Activated CD4-positive, alpha-beta T cell treated with anti-CD3 and anti-CD28 coated beads for 36 hours (primary cell): ENCODE data around the gene CDIPT. TPM values are rescaled to one million over a fixed set of nuclear protein-coding genes. Genes with fewer than 3 reads are reported as not detected.
"Not testable (repeated sequence)": the region's sequence is repeated elsewhere in the genome, so short reads cannot be mapped to it uniquely, and the experiment has no call there.

ENCODE experiments used
- ATAC-seq: fragments of 200-7000 bp; cut with Tn5 transposase; one replicate; pipeline ENCODE4 v1.10.0; 2021; ENCODE audit warnings: mild to moderate bottlenecking, moderate library complexity
- CTCF ChIA-PET: fragments of 350-600 bp; sonication (Branson Sonifier 250); formaldehyde crosslinking; loops from one replicate; lab custom pipeline; 2021; ENCODE audit warnings: antibody characterized with exemption; lab: Charles Lee
- POLR2A ChIA-PET: fragments of 350-600 bp; sonication (Branson Sonifier 250); formaldehyde crosslinking; loops from one replicate; lab custom pipeline; 2021; ENCODE audit warnings: antibody characterized with exemption, inconsistent platforms; lab: Charles Lee
- DNase-seq: peaks from one replicate; pipeline ENCODE4 v3.0.0-alpha.2; 2020
- H3K27ac Mint-ChIP-seq: one replicate; pipeline ENCODE4 v1.8.0; 2021; ENCODE audit warnings: mixed read lengths
- H3K27me3 Mint-ChIP-seq: one replicate; pipeline ENCODE4 v1.8.0; 2021; ENCODE audit warnings: mixed read lengths
- H3K36me3 Mint-ChIP-seq: one replicate; pipeline ENCODE4 v1.8.0; 2021; ENCODE audit warnings: low read depth, mixed read lengths
- H3K4me1 Mint-ChIP-seq: one replicate; pipeline ENCODE4 v1.8.0; 2021; ENCODE audit warnings: mixed read lengths
- H3K4me3 Mint-ChIP-seq: one replicate; pipeline ENCODE4 v1.8.0; 2021; ENCODE audit warnings: mild to moderate bottlenecking, moderate library complexity, mixed read lengths
- H3K9me3 Mint-ChIP-seq: one replicate; pipeline ENCODE4 v1.8.0; 2021; ENCODE audit warnings: low read depth, mixed read lengths
- intact Hi-C, 2 experiments: fragments of 100-400 bp; cut with DNase I in 1 of 2; cut with micrococcal nuclease in 1 of 2; formaldehyde crosslinking; loops; one replicate each; pipeline versions ENCODE4 v1.14.2 to v1.15.1; 2022 to 2024; cut with DNase I, micrococcal nuclease
- total RNA-seq, 2 experiments: library from RNA; stranded (reverse); gene quantifications; one replicate each; pipeline ENCODE4 v1.2.3, GENCODE V29; 2021

CDIPT gene
- total RNA-seq = 10 to 100 TPM; 35.1 to 50.0 TPM

DNA sequence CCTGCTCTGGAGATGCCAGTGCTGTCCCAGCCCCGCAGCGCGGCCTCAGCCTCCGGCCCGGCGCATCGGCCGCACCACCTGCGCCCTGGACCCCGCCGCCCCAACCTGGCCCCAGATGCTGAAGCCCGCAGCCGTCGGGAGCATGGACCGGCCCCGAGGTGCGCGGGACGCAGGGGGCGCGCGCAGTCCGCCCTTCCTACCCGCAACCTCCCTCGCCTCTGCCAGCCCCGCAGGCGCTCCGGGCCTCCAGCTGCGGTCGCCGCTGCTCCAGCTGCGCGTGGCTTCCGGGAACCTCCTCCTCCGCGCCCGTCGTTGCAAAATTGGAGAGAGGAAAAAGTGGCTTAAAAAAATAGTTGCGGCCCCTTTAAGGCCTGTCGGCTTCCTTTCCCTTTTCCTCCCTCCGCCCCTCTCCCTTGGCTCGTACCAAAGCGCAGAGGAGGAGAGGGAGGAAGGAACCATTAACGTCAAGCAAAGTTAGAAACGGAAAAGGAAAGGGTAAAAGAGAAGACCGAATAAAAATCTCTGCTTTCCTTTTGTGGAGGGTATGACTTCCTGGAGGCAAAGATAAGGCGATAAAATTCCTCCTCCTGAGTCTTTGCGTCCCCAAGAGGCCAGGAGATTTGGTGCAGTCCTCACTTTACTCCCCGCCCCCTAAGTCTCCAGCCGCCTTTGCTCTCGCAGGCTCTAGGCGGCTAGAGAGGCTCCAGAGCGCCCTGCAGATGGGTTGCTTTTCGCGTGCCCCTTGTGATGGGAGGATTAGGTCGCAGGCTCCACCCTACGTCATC, at the start of gene CDIPT:
Gene CDIPT, minus strand, starts transcription at position 343 of the 785 bp plus-strand sequence. CDS start 369 bp downstream, outside the sequence.
- no peaks in the 10 kb centered on the region for H3K27me3 Mint-ChIP-seq
- H3K36me3 Mint-ChIP-seq = peaks cover 16% of the 10 kb centered on the region
- H3K4me3 Mint-ChIP-seq = peak within 1 kb of the TSS; percentile 90

DNA sequence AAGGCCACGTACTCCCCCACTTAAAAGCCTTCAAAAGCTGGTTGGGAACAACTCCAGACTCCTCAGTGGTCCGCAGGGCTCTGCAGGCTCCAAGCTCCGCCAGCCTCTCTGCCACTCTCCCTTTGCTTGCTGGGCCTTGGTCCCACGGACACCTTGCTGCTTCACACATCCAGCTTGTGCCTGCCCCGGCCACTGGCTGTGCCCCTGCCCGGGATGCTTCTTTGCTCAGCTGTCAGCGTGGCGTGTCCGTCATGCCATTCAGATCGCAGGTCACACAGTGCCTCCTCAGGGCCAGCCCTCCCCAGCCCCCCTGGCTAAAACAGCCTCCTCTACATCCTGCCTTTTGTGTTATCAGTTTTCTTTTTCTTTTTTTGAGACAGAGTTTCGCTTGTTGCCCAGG, 49.1 kb upstream of the CDIPT start:
- ChIA-PET POLR2A (interaction anchor here (1.3 kb wide), 1 partner anchor 10 kb away, joined by 3 read pairs; no protein-coding TSS in a partner anchor), CTCF (no interaction called here)
- no peaks in the 10 kb centered on the region for H3K9me3 Mint-ChIP-seq

More for the DNA sequence above, at the start of gene CDIPT:
- peaks cover 18% of the 10 kb centered on the region for H3K4me1 Mint-ChIP-seq
- DNase-seq = peak; percentile 96
- intact Hi-C loops = loop anchor here (1.0 to 10.0 kb wide), 19 partner anchors 14 to 913 kb away; partner anchors contain the start of genes INO80E (in 2 of the 2), KCTD13 (in 2 of the 2), PAGR1 (in 2 of the 2) and ALDOA (in 1 of the 2)
- H3K9me3 Mint-ChIP-seq = no peaks in the 10 kb centered on the region
- peak; percentile 99 for ATAC-seq
- H3K27ac Mint-ChIP-seq = peak within 1 kb of the TSS; percentile 98
- ChIA-PET CTCF (interaction anchor here (0.6 to 2.6 kb wide), 10 partner anchors 9 to 941 kb away, joined by 3 to 12 read pairs (median 4); partner anchors contain the start of genes KCTD13 and TMEM219), POLR2A (interaction anchor here (0.5 to 1.5 kb wide), 3 partner anchors 14 to 66 kb away, joined by 3 to 4 read pairs (median 3); no protein-coding TSS in a partner anchor)

DNA sequence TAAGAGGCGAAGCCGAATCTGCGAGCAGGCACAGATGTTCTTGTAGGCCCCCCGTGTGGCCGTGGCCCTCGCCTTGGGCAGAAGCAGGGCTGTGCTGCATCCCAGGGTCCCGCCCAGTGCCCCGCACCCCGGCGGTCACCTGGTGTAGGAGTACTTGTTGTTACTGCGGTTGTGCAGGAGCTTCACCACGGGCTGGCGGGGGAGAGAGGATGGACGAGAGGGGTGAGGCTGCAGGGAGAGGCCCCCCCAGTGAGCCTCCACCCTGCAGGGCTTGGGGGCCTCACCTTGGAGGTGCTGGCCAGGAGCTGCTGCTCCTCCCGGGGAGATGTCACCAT, 48.6 kb upstream of the CDIPT start:
- no peaks in the 10 kb centered on the region for H3K9me3 Mint-ChIP-seq
- ATAC-seq = no peak
- no peak for DNase-seq

More for the DNA sequence above, 49.1 kb upstream of the CDIPT start:
- no peak overlapping the region for H3K27ac Mint-ChIP-seq
- no peak for DNase-seq
- H3K36me3 Mint-ChIP-seq = peaks cover 13% of the 10 kb centered on the region
- intact Hi-C loops = no loop called here
- H3K27me3 Mint-ChIP-seq = no peaks in the 10 kb centered on the region
- no peaks in the 10 kb centered on the region for H3K4me1 Mint-ChIP-seq
- no peak for ATAC-seq
- no peak overlapping the region for H3K4me3 Mint-ChIP-seq

DNA sequence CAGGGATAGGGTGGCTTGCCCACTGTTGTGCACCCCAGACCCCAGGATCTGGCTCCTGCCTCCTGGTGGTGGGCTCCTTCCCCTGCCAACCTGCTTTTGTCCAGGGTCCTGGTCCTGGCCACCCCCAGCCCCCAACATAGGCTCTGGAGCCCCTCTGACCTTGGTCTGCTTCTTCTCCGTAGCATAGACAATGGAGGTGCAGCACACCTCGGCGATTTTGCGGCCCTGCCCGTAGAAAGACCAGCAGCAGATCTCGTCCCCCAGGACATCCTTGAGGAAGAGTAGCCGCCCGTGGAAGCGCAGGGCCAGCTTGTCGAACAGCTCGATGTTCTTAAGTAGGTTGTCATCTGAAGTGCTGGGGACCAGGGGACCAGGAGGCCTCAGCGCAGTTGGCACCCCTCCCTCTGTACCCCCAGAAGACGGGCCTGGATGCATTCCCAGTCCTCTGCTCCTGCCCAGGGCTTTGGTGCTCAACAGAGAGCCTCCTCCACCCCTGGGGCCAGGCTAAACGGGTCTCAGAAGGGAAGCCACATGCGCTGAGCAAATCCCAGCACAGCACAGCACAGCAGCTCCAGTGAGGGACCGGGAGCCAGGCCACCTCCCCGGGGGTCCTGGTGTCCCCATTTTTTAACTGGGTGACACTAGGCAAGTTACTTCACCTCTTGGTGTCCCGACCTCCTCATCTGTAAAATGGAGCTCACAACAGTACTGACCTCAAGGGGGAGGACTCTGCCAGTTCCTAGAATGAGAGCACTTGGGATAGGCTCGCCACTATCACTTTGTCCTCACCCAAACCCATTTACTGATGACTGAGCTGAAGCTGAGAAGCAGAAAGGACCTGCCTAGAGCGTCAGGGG, 48.0 kb upstream of the CDIPT start:
- intact Hi-C loops = no loop called here
- H3K4me1 Mint-ChIP-seq = no peaks in the 10 kb centered on the region
- peaks cover 16% of the 10 kb centered on the region for H3K36me3 Mint-ChIP-seq
- DNase-seq (no peak), ATAC-seq (no peak)
- CTCF ChIA-PET = interaction anchor here (0.6 kb wide), 1 partner anchor 148 kb away, joined by 3 read pairs; no protein-coding TSS in a partner anchor
- no peak overlapping the region for H3K27ac Mint-ChIP-seq
- no peaks in the 10 kb centered on the region for H3K27me3 Mint-ChIP-seq
- no peaks in the 10 kb centered on the region for H3K9me3 Mint-ChIP-seq
- no peak overlapping the region for H3K4me3 Mint-ChIP-seq
- POLR2A ChIA-PET = no interaction called here

More for the DNA sequence above, 48.6 kb upstream of the CDIPT start:
- no peak overlapping the region for H3K4me3 Mint-ChIP-seq
- CTCF ChIA-PET = no interaction called here
- peaks cover 13% of the 10 kb centered on the region for H3K36me3 Mint-ChIP-seq
- no peaks in the 10 kb centered on the region for H3K27me3 Mint-ChIP-seq
- no peak overlapping the region for H3K27ac Mint-ChIP-seq
- H3K4me1 Mint-ChIP-seq = no peaks in the 10 kb centered on the region
- intact Hi-C loops = no loop called here
- POLR2A ChIA-PET = interaction anchor here (1.3 kb wide), 1 partner anchor 10 kb away, joined by 3 read pairs; no protein-coding TSS in a partner anchor

DNA sequence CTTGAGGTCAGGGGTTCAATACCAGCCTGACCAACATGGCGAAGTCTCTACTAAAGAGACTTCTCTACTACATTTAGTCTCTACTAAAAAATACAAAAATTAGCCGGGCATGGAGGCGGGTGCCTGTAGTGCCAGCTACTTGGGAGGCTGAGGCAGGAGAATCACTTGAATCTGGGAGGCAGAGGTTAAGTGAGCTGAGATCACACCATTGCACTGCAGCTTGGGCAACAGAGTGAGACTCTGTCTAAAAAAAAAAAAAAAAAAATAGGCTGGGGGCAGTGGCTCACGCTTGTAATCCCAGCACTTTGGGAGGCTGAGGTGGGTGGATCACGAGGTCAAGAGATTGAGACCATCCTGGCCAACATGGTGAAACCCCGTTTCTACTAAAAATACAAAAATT, 46.8 kb upstream of the CDIPT start:
- not testable (repeated sequence) for H3K4me1 Mint-ChIP-seq, H3K4me3 Mint-ChIP-seq

DNA sequence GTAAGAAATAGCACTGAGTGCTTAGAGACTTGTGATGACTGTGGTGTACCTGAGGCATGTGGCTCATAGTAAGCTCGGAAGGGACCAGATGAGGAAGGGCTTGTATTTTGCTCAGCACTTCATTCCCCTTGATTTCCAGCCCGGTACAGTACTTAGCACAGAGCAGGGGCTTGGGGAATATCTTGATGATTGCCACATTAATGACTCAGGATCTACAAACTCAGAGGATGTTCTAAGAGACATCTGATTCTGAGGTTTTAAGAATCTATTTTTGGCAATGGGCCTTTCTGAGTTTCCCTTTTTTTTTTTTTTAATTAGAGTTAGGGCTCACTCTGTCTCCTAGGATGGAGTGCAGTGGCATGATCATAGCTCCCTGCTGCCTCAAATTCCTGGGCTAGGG, 46.4 kb upstream of the CDIPT start:
- DNase-seq = no peak
- ATAC-seq = no peak
- no peaks in the 10 kb centered on the region for H3K4me1 Mint-ChIP-seq
- no peaks in the 10 kb centered on the region for H3K9me3 Mint-ChIP-seq
- intact Hi-C loops = no loop called here
- H3K36me3 Mint-ChIP-seq = peaks cover 16% of the 10 kb centered on the region
- H3K4me3 Mint-ChIP-seq = no peak overlapping the region
- H3K27me3 Mint-ChIP-seq = no peaks in the 10 kb centered on the region
- no peak overlapping the region for H3K27ac Mint-ChIP-seq
- ChIA-PET CTCF (interaction anchor here (1.0 kb wide), 1 partner anchor 19 kb away, joined by 4 read pairs; no protein-coding TSS in a partner anchor), POLR2A (no interaction called here)

More for the DNA sequence above, 46.8 kb upstream of the CDIPT start:
- ATAC-seq, POLR2A ChIA-PET, DNase-seq, H3K27me3 Mint-ChIP-seq, H3K9me3 Mint-ChIP-seq, intact Hi-C loops, H3K27ac Mint-ChIP-seq: not testable (repeated sequence)
- peaks cover 16% of the 10 kb centered on the region for H3K36me3 Mint-ChIP-seq
- CTCF ChIA-PET = interaction anchor here (1.0 kb wide), 1 partner anchor 19 kb away, joined by 4 read pairs; no protein-coding TSS in a partner anchor

GRCh38 chr16:29908719-29909220, 45.7 kb upstream of the CDIPT start:
- Mint-ChIP-seq H3K4me3 (no peak overlapping the region), H3K27me3 (no peaks in the 10 kb centered on the region), H3K27ac (no peak overlapping the region), H3K4me1 (no peaks in the 10 kb centered on the region), H3K9me3 (no peaks in the 10 kb centered on the region), H3K36me3 (peaks cover 13% of the 10 kb centered on the region)
- intact Hi-C loops = no loop called here
- ATAC-seq = no peak
- DNase-seq = no peak
- CTCF ChIA-PET = no interaction called here
- POLR2A ChIA-PET = no interaction called here

DNA sequence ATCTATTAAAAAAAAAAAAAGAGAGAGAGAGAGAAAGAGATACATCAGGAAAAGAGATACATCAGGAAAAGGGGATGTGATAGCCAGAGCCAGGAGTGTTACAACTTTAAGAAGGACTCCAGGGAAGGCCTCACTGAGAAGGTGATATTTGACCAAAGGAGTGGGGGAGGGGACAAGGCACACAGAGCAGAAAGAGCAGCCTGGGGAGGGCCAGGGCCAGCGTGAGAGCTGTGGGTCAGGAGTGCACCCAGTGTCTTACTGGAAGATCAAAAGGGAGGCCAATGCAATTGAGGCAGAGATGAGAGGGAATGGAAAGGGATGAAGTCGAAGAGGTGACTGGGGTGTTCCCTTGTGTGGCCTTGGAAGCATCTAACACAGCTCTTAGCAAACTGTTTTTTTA, 44.9 kb upstream of the CDIPT start:
- Mint-ChIP-seq H3K27me3 (no peaks in the 10 kb centered on the region), H3K9me3 (no peaks in the 10 kb centered on the region), H3K4me3 (no peak overlapping the region), H3K4me1 (peaks cover 3% of the 10 kb centered on the region), H3K36me3 (peaks cover 8% of the 10 kb centered on the region), H3K27ac (no peak overlapping the region)
- CTCF ChIA-PET = interaction anchor here (0.6 to 1.2 kb wide), 3 partner anchors 14 to 60 kb away, joined by 3 read pairs; no protein-coding TSS in a partner anchor
- DNase-seq (no peak), ATAC-seq (no peak)
- intact Hi-C loops = no loop called here
- POLR2A ChIA-PET = no interaction called here

DNA sequence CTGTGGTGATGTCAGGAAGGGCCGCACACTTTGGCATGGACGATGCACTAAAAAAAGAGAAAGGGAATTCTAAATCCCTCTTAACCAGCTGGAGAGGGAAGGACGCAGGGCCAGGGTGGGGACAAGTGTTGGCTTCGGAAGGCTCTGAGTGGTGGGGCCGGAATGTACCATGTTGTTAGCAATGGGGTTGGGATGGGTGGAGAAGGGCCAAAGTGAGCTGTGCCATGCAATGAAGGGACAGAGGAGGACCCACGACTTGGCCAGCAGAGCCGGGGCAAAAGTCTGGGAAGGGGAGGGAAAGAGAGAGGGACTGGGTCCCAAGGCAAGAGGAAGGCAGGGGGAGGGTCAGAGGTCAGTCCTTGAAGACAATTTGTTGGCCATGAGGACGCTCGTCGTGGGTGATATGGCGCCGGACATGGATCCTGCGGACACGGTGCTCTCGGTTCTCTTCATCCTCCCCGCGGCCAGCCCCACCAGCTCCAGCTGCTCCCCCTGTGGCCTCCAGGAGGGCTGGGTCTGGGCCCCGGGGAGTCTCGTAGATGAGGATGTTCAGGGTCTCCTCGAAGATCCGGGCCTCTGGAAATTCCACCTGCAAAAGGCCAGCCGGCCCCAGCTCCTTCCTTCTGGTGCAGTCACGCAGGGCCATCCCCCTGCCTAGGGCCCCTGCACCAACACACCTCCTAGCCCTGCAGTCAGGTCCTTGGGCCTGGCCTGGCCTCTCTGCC, 43.7 kb upstream of the CDIPT start:
- no peak overlapping the region for H3K27ac Mint-ChIP-seq
- CTCF ChIA-PET = interaction anchor here (1.0 to 1.2 kb wide), 2 partner anchors 16 to 58 kb away, joined by 3 read pairs; no protein-coding TSS in a partner anchor
- DNase-seq (no peak), ATAC-seq (no peak)
- intact Hi-C loops = no loop called here
- peaks cover 3% of the 10 kb centered on the region for H3K4me1 Mint-ChIP-seq
- POLR2A ChIA-PET = no interaction called here
- H3K4me3 Mint-ChIP-seq = no peak overlapping the region
- no peaks in the 10 kb centered on the region for H3K9me3 Mint-ChIP-seq
- peaks cover 6% of the 10 kb centered on the region for H3K36me3 Mint-ChIP-seq
- no peaks in the 10 kb centered on the region for H3K27me3 Mint-ChIP-seq

GRCh38 chr16:29905668-29906067, 42.6 kb upstream of the CDIPT start:
- Mint-ChIP-seq H3K27me3 (no peaks in the 10 kb centered on the region), H3K9me3 (no peaks in the 10 kb centered on the region), H3K4me3 (no peak overlapping the region), H3K36me3 (peaks cover 6% of the 10 kb centered on the region), H3K4me1 (peaks cover 6% of the 10 kb centered on the region), H3K27ac (no peak overlapping the region)
- intact Hi-C loops = no loop called here
- CTCF ChIA-PET = no interaction called here
- ATAC-seq (no peak), DNase-seq (no peak)
- POLR2A ChIA-PET = no interaction called here
